Naive B cell (primary cell): ENCODE results near the gene CDYL2. TPM values are rescaled to one million over a fixed set of nuclear protein-coding genes. Genes with fewer than 3 reads are reported as not detected.

Source experiments
- ATAC-seq, 2 donors: fragments of 150-1000 bp; cut with Tn5 transposase; 2 replicates each; pipeline ENCODE4 v1.10.0; 2021; ENCODE audit warnings: low read depth in 2 of 2, mild to moderate bottlenecking in 2 of 2, moderate library complexity in 2 of 2
- DNase-seq: peaks from one replicate; pipeline ENCODE4 v3.0.0; 2022
- H3K27ac Mint-ChIP-seq, 6 donors: one replicate each; pipeline ENCODE4 v1.8.0; 2020 to 2022; ENCODE audit warnings: mild to moderate bottlenecking in 6 of 6, mixed read lengths in 6 of 6, moderate library complexity in 5 of 6, inconsistent platforms in 2 of 6
- H3K27me3 Mint-ChIP-seq, 3 donors: one replicate each; pipeline ENCODE4 v1.8.0; 2021 to 2022; ENCODE audit warnings: mixed read lengths in 3 of 3, mild to moderate bottlenecking in 1 of 3
- H3K36me3 Mint-ChIP-seq, 2 donors: one replicate each; pipeline ENCODE4 v1.8.0; 2020 to 2022; ENCODE audit warnings: mixed read lengths in 2 of 2, inconsistent platforms in 1 of 2, mild to moderate bottlenecking in 1 of 2
- H3K4me1 Mint-ChIP-seq, 3 donors: one replicate each; pipeline ENCODE4 v1.8.0; 2020 to 2022; ENCODE audit warnings: mixed read lengths in 3 of 3, inconsistent platforms in 1 of 3, mild to moderate bottlenecking in 1 of 3, moderate library complexity in 1 of 3
- H3K4me3 Mint-ChIP-seq, 8 donors: one replicate each; pipeline ENCODE4 v1.8.0; 2020 to 2022; ENCODE audit warnings: mild to moderate bottlenecking in 8 of 8, mixed read lengths in 8 of 8, moderate library complexity in 8 of 8, inconsistent platforms in 2 of 8
- H3K9me3 Mint-ChIP-seq, 7 donors: one replicate each; pipeline ENCODE4 v1.8.0; 2020 to 2022; ENCODE audit warnings: mixed read lengths in 7 of 7, mild to moderate bottlenecking in 5 of 7, inconsistent platforms in 2 of 7, moderate library complexity in 1 of 7
- polyA plus RNA-seq, 6 donors: library from polyadenylated mRNA; unstranded; fragments of 300-500 nt; fragmentation: Illumina TruSeq; gene quantifications; one replicate each; pipeline ENCODE4 v1.2.3, GENCODE V29; 2021; ENCODE audit warnings: low read depth in 6 of 6

Gene CDYL2
- polyA plus RNA-seq, 6 donors from 2014 or later: 0.03 to 0.13 TPM; not detected in 4

GRCh38 chr16:80573700-80574120 is 230.7 kb downstream of the CDYL2 start:
- no peak for DNase-seq
- peaks cover 20 to 28% (median 28%) of the 10 kb centered on the region in 3 donors for H3K27me3 Mint-ChIP-seq
- no peak overlapping the region for H3K27ac Mint-ChIP-seq
- no peak overlapping the region for H3K4me3 Mint-ChIP-seq
- no peak for ATAC-seq
- peaks cover 0 to 6% of the 10 kb centered on the region in 2 donors for H3K36me3 Mint-ChIP-seq
- H3K9me3 Mint-ChIP-seq: peaks cover 0 to 7% (median 3%) of the 10 kb centered on the region in 7 donors
- no peaks in the 10 kb centered on the region for H3K4me1 Mint-ChIP-seq

- Mint-ChIP-seq H3K9me3 (peaks cover 0 to 7% (median 4%) of the 10 kb centered on the region in 7 donors), H3K36me3 (peaks cover 0 to 6% of the 10 kb centered on the region in 2 donors), H3K4me1 (peaks cover 0 to 2% (median under 1%) of the 10 kb centered on the region in 3 donors), H3K27ac (no peak overlapping the region), H3K4me3 (no peak overlapping the region), H3K27me3 (peaks cover 32 to 43% (median 36%) of the 10 kb centered on the region in 3 donors)
- ATAC-seq: no peak
- no peak for DNase-seq
Measured at GRCh38 chr16:80570106-80570478, 234.3 kb downstream of the CDYL2 start.

DNA sequence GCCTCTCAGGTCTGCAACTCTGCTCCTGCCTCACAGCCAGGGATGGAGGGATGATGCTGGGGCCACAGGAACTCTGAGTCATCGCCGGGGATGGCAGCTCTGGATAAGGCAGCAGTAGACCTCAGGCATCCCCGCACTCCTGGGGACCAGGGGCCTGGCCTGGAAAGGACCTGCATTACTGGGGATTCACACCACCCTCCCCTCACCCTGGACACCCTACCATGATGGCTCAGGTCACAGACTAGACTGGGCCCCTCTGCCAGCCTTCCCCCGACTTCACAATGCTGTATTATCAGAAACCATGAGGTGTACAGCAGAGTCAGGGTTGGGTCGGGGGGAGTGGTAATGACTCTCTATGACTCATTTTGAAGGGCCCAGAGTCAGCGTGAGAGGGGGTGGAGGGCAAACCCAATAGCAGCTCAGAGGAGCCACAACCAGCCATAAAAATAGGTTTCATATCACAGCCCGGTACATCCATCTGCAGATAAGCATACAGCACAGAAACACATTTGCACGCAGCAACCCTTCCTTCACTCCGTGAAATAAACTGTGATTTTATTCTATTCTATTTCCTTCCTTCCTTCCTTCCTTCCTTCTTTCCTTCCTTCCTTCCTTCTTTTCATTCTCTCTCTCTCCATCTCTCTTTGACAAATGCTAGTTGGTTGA is 234.8 kb downstream of the CDYL2 start:
- no peak overlapping the region for H3K4me3 Mint-ChIP-seq

DNA sequence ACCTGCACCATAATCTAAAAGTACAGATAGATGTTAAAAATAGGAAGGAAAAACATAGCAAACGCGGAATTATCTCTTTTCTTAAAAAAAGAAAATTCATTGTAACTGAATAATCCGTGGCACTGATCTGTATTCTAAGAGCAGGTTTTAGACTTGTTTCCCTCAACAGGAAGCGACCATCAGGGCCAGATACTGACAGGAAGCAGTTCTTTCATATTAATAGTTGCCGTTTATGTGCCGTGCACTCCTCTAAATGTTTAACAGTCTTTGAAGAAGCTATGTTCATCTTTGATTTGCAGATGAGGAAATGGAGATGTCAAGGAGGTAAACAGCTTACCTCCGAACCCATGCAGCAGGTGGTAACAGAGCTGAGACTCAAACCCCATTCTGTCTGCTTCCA is 240.0 kb downstream of the CDYL2 start:
- peaks cover 4 to 6% (median 6%) of the 10 kb centered on the region in 3 donors for H3K4me1 Mint-ChIP-seq
- H3K36me3 Mint-ChIP-seq: no peaks in the 10 kb centered on the region
- DNase-seq: no peak
- peaks cover 20 to 29% (median 24%) of the 10 kb centered on the region in 3 donors for H3K27me3 Mint-ChIP-seq
- H3K27ac Mint-ChIP-seq: no peak overlapping the region
- no peak overlapping the region for H3K4me3 Mint-ChIP-seq
- H3K9me3 Mint-ChIP-seq: peaks cover 0 to 5% (median 0%) of the 10 kb centered on the region in 7 donors
- ATAC-seq: no peak

More for the DNA sequence above, 234.8 kb downstream of the CDYL2 start:
- Mint-ChIP-seq H3K36me3 (peaks cover 0 to 6% of the 10 kb centered on the region in 2 donors), H3K27me3 (peaks cover 35 to 47% (median 36%) of the 10 kb centered on the region in 3 donors), H3K9me3 (peaks cover 0 to 7% (median 4%) of the 10 kb centered on the region in 7 donors), H3K27ac (no peak overlapping the region), H3K4me1 (peaks cover 4 to 6% (median 6%) of the 10 kb centered on the region in 3 donors)
- ATAC-seq: no peak
- no peak for DNase-seq

GRCh38 chr16:80563066-80563465 is 241.3 kb downstream of the CDYL2 start:
- Mint-ChIP-seq H3K27ac (no peak overlapping the region), H3K4me1 (peaks cover 4 to 6% (median 6%) of the 10 kb centered on the region in 3 donors), H3K4me3 (no peak overlapping the region), H3K9me3 (peaks cover 0 to 5% (median 0%) of the 10 kb centered on the region in 7 donors), H3K36me3 (no peaks in the 10 kb centered on the region), H3K27me3 (peaks cover 24 to 25% (median 24%) of the 10 kb centered on the region in 3 donors)
- DNase-seq (no peak), ATAC-seq (no peak)

GRCh38 chr16:80559369-80559768 is 245.0 kb downstream of the CDYL2 start:
- no peaks in the 10 kb centered on the region for H3K4me1 Mint-ChIP-seq
- DNase-seq (no peak), ATAC-seq (no peak)
- peaks cover 14 to 23% (median 17%) of the 10 kb centered on the region in 3 donors for H3K27me3 Mint-ChIP-seq
- no peaks in the 10 kb centered on the region for H3K9me3 Mint-ChIP-seq
- no peak overlapping the region for H3K4me3 Mint-ChIP-seq
- H3K36me3 Mint-ChIP-seq: no peaks in the 10 kb centered on the region
- H3K27ac Mint-ChIP-seq: no peak overlapping the region

DNA sequence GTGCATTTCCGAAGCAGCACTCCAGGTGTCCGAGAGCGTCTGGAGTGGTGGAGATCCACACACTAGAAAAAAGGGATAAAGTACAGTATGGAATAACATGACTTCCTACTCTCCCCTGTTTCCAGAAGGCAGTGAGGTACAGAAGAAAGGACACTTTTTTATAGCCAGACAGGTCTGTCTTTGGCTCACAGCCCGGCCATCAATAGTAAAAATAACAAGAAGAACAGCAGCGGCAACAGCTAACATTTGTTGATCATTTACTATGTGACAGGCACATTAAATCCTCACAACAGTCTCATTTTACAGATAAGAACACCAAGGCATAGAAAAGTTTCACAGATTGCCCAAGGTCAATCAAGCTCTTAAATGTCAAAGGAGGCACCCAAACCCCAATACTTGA is 247.4 kb downstream of the CDYL2 start:
- DNase-seq (no peak), ATAC-seq (no peak)
- Mint-ChIP-seq H3K36me3 (no peaks in the 10 kb centered on the region), H3K27ac (no peak overlapping the region), H3K4me3 (no peak overlapping the region), H3K27me3 (peaks cover 14 to 23% (median 20%) of the 10 kb centered on the region in 3 donors), H3K4me1 (no peaks in the 10 kb centered on the region), H3K9me3 (peaks cover 0 to under 1% (median 0%) of the 10 kb centered on the region in 7 donors)

- peaks cover 16 to 24% (median 23%) of the 10 kb centered on the region in 3 donors for H3K27me3 Mint-ChIP-seq
- H3K27ac Mint-ChIP-seq: no peak overlapping the region
- no peaks in the 10 kb centered on the region for H3K36me3 Mint-ChIP-seq
- DNase-seq (no peak), ATAC-seq (no peak)
- H3K9me3 Mint-ChIP-seq: peaks cover 0 to 2% (median 0%) of the 10 kb centered on the region in 7 donors
- no peak overlapping the region for H3K4me3 Mint-ChIP-seq
- no peaks in the 10 kb centered on the region for H3K4me1 Mint-ChIP-seq
Measured at GRCh38 chr16:80556481-80556880, 247.9 kb downstream of the CDYL2 start.

GRCh38 chr16:80554033-80554432 is 250.4 kb downstream of the CDYL2 start:
- Mint-ChIP-seq H3K36me3 (no peaks in the 10 kb centered on the region), H3K9me3 (peaks cover 0 to 2% (median 0%) of the 10 kb centered on the region in 7 donors), H3K27ac (no peak overlapping the region), H3K4me3 (no peak overlapping the region), H3K4me1 (no peaks in the 10 kb centered on the region), H3K27me3 (peaks cover 9 to 16% (median 16%) of the 10 kb centered on the region in 3 donors)
- DNase-seq (no peak), ATAC-seq (no peak)

GRCh38 chr16:80552277-80552676 is 252.1 kb downstream of the CDYL2 start:
- Mint-ChIP-seq H3K9me3 (peaks cover 0 to 2% (median 0%) of the 10 kb centered on the region in 7 donors), H3K27ac (no peak overlapping the region), H3K4me3 (no peak overlapping the region), H3K27me3 (peaks cover 12 to 16% (median 16%) of the 10 kb centered on the region in 3 donors), H3K36me3 (no peaks in the 10 kb centered on the region), H3K4me1 (no peaks in the 10 kb centered on the region)
- ATAC-seq (no peak), DNase-seq (no peak)

Other genes starting within 250 kb of the CDYL2 start
- 100 to 1,000 TPM in 2 of 6 donors, 10 to 100 TPM in 4; 71.2 to 106 (median 83.2) TPM for gene CMC2, start 202.3 kb upstream of the CDYL2 start, polyA plus RNA-seq
- gene CENPN, start 202.6 kb upstream of the CDYL2 start, polyA plus RNA-seq: 10 to 100 TPM in 1 of 6 donors, 1 to 10 TPM in 5; 4.2 to 11.8 (median 8.6) TPM
- 10 to 100 TPM; 22.9 to 49.0 (median 30.8) TPM for gene ATMIN, start 231.2 kb upstream of the CDYL2 start, polyA plus RNA-seq